GM19463 (cell line): Measurements from ENCODE around the gene MARK4.

ENCODE experiments used
- ATAC-seq: cut with Tn5 transposase; IDR thresholded peaks from one replicate; pipeline ENCODE4 v1.9.1; 2021; ENCODE audit warnings: mild to moderate bottlenecking, moderate library complexity; ENCODE audit not compliant: unreplicated experiment

MARK4 gene

DNA sequence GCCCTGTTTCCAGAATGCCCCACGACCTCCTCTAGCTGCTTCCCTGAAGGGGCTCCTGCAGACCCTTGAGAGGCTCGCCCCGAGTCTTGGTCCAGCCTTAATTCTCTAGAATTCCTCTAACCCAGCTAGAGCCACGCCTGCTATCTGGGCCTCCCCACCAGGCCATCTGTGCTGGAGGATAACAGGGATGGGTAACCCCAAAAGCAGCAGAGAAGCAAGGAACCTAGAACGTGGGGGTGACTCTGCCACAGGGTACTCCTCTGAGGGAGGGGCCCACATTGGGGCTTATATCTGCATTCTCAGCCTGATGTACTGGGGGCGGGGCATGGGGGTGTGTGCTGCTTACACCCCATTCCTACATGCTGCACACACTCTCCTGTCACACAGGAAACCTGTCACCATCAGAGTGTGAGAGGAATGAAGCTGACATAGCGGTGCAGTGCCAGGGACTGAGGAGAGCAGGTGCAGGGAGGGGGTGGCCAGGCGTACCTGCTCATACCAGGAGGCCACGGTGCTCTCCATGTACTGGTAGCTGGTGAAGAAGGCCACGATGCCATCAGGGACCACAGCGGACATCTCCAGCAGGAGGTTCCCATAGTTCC, 103.3 kb downstream of the MARK4 start:
- no peak for ATAC-seq
